ENCODE measurements around the gene OR2A42.
"Not testable (repeated sequence)": the region's sequence is repeated elsewhere in the genome, so short reads cannot be mapped to it uniquely, and the experiment has no call there.

The OR2A42 gene

DNA sequence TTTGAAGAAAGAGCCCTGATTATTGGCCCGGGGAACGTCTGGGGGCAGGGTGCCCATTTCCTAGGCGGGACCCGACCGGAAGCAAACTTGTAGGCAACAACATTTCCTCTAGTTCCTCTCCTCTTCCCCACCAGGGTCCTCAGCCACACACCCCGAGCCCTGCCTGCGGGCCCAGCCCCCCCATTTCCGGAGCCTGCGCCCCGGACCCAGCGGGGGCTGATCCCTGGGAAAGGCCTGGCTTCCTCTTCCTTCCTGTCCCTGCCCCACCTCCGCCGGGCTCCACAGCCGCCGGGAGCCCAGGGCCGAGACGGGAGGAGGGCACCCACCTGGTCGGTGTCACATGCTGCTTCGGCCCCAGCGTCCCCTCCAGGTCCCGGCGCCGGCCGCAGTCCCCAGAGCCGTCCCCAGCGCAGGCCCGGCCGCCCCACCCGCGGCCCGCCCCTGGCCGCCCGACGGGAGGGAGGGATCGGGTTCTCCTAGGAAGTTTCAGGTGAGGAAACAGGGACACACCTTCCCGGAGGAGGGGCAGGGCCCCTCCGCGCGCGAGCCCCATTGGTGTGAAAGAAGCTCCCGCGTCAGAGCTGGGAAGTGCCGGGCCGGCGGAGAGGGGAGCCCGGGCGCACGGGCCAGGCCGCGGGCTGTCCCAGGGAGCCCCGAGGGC, 44.1 kb downstream of the OR2A42 start, which contains the start of gene ARHGEF35:
TSS of gene ARHGEF35 (minus strand) at position 622 of the 661 bp plus-strand sequence. CDS start 7,450 bp downstream, outside the sequence.
- H3K36me3 Mint-ChIP-seq (ENCODE audit: low read depth); H3K27me3 Mint-ChIP-seq; H3K9me3 Mint-ChIP-seq; H3K4me1 Mint-ChIP-seq (ENCODE audit: low read depth): not testable (repeated sequence)
- H3K4me3 Mint-ChIP-seq = peak within 1 kb of the TSS; percentile 57
- H3K27ac Mint-ChIP-seq = peak within 1 kb of the TSS; percentile 55
- peak; percentile 35 for DNase-seq

DNA sequence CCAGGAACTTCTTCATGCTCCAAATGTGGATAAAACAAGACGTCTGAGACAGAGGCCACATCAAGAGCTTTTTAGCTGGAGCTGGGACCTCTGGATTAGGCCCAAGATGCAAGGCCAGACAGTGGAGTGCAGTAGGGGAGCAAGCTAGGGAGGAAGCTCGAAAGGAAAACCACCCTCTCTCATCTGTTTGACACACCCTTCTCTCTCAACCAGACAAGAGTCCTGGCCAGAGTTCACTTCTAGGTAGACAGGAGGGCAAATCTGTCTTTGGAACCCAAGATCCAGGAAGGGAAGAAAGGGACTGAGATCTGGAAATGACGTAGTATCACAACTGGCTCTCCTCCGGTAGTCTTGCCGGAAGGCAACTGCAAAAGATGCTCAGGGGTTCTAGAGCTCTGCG, 45.0 kb downstream of the OR2A42 start:
- DNase-seq; H3K36me3 Mint-ChIP-seq (ENCODE audit: low read depth); H3K27ac Mint-ChIP-seq; H3K9me3 Mint-ChIP-seq; H3K4me3 Mint-ChIP-seq; H3K4me1 Mint-ChIP-seq (ENCODE audit: low read depth); H3K27me3 Mint-ChIP-seq: not testable (repeated sequence)

DNA sequence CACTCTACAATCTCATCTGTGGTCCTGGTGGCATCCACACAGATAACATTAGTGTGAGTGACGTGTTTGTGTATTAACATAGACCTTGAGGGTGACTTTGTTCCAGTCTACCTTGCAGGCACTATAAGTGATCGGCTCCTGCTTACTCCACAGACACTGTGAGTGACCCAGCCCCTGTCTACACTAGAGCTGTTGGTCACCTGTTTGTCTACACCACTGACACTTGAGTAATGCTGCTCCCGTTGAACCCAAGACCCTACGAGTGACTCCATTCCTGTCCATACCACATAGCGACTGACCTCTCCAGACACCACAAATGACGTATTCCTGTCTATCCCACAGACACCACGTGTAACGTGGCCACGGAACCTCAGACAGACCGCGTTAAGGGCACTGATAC, 45.6 kb downstream of the OR2A42 start:
- not testable (repeated sequence) for H3K9me3 Mint-ChIP-seq; H3K27me3 Mint-ChIP-seq; H3K4me1 Mint-ChIP-seq (ENCODE audit: low read depth); DNase-seq; H3K4me3 Mint-ChIP-seq; H3K27ac Mint-ChIP-seq; H3K36me3 Mint-ChIP-seq (ENCODE audit: low read depth)

DNA sequence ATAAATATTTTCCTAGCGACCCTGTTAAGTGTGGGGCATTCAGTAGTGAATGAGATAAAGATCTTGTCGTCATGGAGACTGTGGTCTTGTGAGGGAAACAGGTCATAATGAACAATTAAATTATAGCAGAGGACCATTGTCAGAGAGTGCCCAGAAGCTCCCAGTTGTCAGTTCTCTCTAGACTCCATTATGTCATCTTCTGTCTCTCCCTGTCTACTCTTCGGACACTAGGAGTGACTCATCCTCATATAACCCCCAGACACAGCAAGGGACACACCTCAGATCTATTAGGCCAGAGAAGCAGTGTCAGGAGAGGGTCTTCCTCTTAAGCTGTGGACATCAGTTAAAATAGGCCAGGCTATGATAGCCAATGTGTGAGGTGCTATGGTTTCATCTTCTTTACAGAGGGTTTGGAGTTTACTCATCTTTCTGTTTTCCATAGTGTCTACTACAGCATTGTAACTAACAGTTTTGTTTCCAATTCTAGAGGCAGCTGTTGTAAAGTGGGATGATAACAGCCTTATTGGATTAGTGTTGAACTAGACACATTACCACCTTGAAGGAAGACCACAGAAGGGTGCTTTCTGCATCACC, 50.7 kb downstream of the OR2A42 start:
- not testable (repeated sequence) for H3K27me3 Mint-ChIP-seq; H3K4me3 Mint-ChIP-seq; H3K36me3 Mint-ChIP-seq (ENCODE audit: low read depth); H3K4me1 Mint-ChIP-seq (ENCODE audit: low read depth); H3K27ac Mint-ChIP-seq; H3K9me3 Mint-ChIP-seq; DNase-seq

DNA sequence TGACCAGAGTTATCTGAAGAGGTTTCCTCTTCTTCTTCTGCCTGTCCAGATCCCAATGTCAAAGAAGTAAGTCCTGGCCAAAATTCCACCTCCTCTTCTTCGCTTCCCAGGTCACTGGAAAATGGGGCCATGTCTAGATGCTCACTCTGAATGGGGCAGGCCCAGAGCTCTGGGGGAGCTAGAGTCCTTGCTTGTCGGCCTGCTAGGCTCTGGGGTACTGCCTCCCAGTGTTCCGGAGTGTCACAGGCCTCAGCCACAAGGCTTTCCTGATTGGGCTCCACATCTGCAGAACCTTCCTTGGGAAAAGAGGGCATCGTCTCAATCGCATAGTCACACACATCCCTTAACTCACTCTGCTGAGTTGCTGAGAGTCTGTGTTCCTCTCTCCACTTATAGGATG, 51.6 kb downstream of the OR2A42 start:
- DNase-seq; H3K27me3 Mint-ChIP-seq; H3K4me1 Mint-ChIP-seq (ENCODE audit: low read depth); H3K9me3 Mint-ChIP-seq; H3K36me3 Mint-ChIP-seq (ENCODE audit: low read depth); H3K27ac Mint-ChIP-seq; H3K4me3 Mint-ChIP-seq: not testable (repeated sequence)

DNA sequence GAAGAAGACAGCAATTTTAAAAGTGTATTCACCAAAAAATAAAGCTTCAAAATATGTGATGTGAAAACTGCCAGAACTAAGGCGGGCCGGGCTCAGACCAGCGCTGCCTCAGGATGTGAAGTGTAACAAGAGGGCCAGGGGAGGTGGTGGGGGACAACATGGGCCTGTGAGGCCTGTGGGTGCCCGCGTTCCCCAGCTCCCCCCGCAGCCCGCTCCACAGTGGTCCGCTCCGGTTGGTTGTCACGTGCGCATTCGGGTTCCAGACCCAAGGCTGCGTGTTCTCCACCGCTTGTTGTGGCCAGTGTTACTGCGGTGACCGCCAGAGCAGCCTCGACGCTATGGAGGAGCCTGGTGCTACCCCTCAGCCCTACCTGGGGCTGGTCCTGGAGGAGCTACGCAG, 56.2 kb downstream of the OR2A42 start, which contains the start of gene CTAGE4:
TSS of gene CTAGE4 (plus strand) at position 301 of the 400 bp plus-strand sequence. CDS start at position 339, 38 bp downstream.
- H3K36me3 Mint-ChIP-seq (ENCODE audit: low read depth); H3K27me3 Mint-ChIP-seq; H3K4me3 Mint-ChIP-seq; H3K4me1 Mint-ChIP-seq (ENCODE audit: low read depth); H3K27ac Mint-ChIP-seq; DNase-seq; H3K9me3 Mint-ChIP-seq: not testable (repeated sequence)

DNA sequence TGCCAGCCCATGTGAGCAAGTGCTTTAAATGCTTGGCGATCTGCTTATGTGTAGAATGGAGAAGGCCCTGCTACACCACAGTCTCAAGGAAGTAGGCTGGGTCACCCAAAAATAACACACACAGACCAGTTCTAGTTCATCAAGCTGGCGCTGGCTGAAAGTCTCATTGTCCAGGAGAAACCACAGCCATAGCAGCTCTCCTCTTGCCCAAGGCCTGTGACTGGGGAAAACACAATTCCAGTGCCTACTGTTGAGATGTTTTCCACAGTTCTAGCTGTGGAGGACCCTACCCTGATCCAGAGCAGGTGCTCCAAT, 60.3 kb downstream of the OR2A42 start:
- not testable (repeated sequence) for H3K36me3 Mint-ChIP-seq (ENCODE audit: low read depth); H3K27ac Mint-ChIP-seq; DNase-seq; H3K27me3 Mint-ChIP-seq; H3K9me3 Mint-ChIP-seq; H3K4me1 Mint-ChIP-seq (ENCODE audit: low read depth); H3K4me3 Mint-ChIP-seq

DNA sequence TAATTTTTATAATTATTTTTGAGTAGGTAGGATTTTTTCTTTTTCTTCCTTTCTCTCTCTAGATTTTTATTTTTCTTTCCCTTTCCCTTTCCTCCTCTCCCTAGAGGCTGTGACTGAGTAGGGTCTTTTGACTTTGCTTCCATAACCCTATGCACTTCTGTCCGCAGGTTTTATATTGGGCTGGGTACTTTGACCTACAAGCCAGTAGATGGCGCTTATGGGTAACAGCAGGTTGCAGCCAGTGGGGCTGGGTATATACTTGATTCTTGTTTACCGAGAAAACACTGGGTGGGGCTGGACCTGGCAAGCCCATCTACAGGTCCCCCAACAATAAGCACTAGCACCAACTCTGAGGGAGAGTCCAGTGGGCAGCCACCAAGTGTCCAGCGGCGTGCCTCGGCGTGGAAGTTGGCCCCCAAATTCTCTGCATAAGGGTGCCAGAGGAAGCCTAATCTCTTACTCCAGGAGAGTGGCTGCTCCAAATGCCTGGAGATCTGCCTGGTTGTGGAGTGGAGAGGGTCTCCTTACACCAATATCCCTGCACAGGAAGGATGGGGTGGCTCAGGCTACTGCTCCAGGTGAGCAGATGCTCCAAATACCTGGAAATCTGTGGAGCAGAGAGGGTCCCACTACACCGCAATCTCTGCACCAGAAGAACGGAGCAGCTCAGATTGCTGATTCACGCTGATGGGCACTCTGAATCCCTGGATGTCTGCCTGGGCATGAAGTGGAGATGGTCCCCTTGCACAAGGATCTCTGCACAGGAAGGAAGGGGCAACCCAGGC, 60.8 kb downstream of the OR2A42 start:
- H3K27me3 Mint-ChIP-seq; H3K4me3 Mint-ChIP-seq; DNase-seq; H3K9me3 Mint-ChIP-seq; H3K27ac Mint-ChIP-seq; H3K36me3 Mint-ChIP-seq (ENCODE audit: low read depth); H3K4me1 Mint-ChIP-seq (ENCODE audit: low read depth): not testable (repeated sequence)
